ENCODE results near the gene SPX.

Gene SPX

GRCh38 chr12:21539797-21540196, 13.7 kb downstream of the SPX start:
- no peak for DNase-seq (ENCODE audit: low spot score)

GRCh38 chr12:21541773-21542172, 15.7 kb downstream of the SPX start:
- DNase-seq (ENCODE audit: low spot score) = no peak

GRCh38 chr12:21542403-21542802, 16.3 kb downstream of the SPX start:
- no peak for DNase-seq (ENCODE audit: low spot score)

GRCh38 chr12:21543151-21543550, 17.1 kb downstream of the SPX start:
- DNase-seq (ENCODE audit: low spot score) = no peak

GRCh38 chr12:21545557-21545956, 19.5 kb downstream of the SPX start:
- DNase-seq (ENCODE audit: low spot score) = no peak

- no peak for DNase-seq (ENCODE audit: low spot score)
These were observed 20.6 kb downstream of the SPX start for GRCh38 chr12:21546716-21547115.

- DNase-seq (ENCODE audit: low spot score) = no peak
These were observed 21.3 kb downstream of the SPX start for GRCh38 chr12:21547437-21547836.

- no peak for DNase-seq (ENCODE audit: low spot score)
These were observed 25.9 kb downstream of the SPX start for GRCh38 chr12:21551841-21552465.

GRCh38 chr12:21552635-21553328, 26.7 kb downstream of the SPX start:
- no peak for DNase-seq (ENCODE audit: low spot score)

GRCh38 chr12:21553329-21553675, 27.2 kb downstream of the SPX start:
- DNase-seq (ENCODE audit: low spot score) = no peak

- DNase-seq (ENCODE audit: low spot score) = no peak
These were observed 32.1 kb downstream of the SPX start for GRCh38 chr12:21558100-21558679.

- DNase-seq (ENCODE audit: low spot score) = no peak
These were observed 33.9 kb downstream of the SPX start for GRCh38 chr12:21559855-21560569.

GRCh38 chr12:21561158-21561557, 35.1 kb downstream of the SPX start:
- no peak for DNase-seq (ENCODE audit: low spot score)

- no peak for DNase-seq (ENCODE audit: low spot score)
These were observed 36.8 kb downstream of the SPX start for GRCh38 chr12:21562859-21563258.

- no peak for DNase-seq (ENCODE audit: low spot score)
These were observed 40.3 kb downstream of the SPX start for GRCh38 chr12:21566223-21566906.

GRCh38 chr12:21566907-21567394, 40.9 kb downstream of the SPX start:
- no peak for DNase-seq (ENCODE audit: low spot score)

- no peak for DNase-seq (ENCODE audit: low spot score)
These were observed 42.0 kb downstream of the SPX start for GRCh38 chr12:21568115-21568514.

- no peak for DNase-seq (ENCODE audit: low spot score)
These were observed 45.0 kb downstream of the SPX start for GRCh38 chr12:21571046-21571445.

- DNase-seq (ENCODE audit: low spot score) = no peak
These were observed 47.8 kb downstream of the SPX start for GRCh38 chr12:21573733-21574358.

- DNase-seq (ENCODE audit: low spot score) = no peak
These were observed 50.3 kb downstream of the SPX start for GRCh38 chr12:21576431-21576830.

GRCh38 chr12:21577516-21577915, 51.4 kb downstream of the SPX start:
- no peak for DNase-seq (ENCODE audit: low spot score)
